Measurements from ENCODE around the gene TGFB1.

DNA sequence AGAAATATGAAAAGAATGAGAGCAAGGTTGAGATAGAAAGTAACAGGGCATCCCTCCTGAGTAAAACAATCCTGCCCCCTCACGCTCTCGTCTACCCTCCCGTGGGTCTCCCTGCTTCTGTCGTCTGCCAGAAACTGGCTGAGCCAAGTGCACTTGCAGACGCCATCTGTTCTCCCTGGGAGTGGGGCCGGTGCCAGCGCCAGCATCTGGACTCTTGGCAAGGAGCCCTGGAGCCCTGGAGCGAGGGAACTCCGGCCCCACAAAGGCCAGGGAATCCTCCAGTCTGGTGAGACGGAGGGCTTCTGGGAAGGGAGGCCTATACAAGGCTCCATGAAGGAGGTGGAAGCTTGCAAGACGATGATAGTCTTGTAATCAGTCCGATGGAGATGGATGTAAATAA, 20.3 kb upstream of the TGFB1 start:
- no peak for TF ChIP-seq CTCF (IDR thresholded peaks at IDR 0.05)
- no peak for TF ChIP-seq USF1 (CRISPR knock-in tag; IDR thresholded peaks at IDR 0.05)
- TF ChIP-seq ZNF219 (CRISPR knock-in tag; IDR thresholded peaks at IDR 0.05; ENCODE audit: borderline replicate concordance) = no peak
- TF ChIP-seq TEAD4 (CRISPR knock-in tag; IDR thresholded peaks at IDR 0.05) = no peak
- TF ChIP-seq NR1H2 (CRISPR knock-in tag; IDR thresholded peaks at IDR 0.05) = no peak
- no peak for TF ChIP-seq ZNF138 (CRISPR knock-in tag; conservative IDR thresholded peaks at IDR 0.05)
